Trophoblast cell (in vitro differentiated cells and primary cell): ENCODE measurements around the gene C1QTNF7.

ENCODE experiments used
- DNase-seq, 2 donors: peaks; one replicate each; pipeline ENCODE4 v3.0.0-alpha.2; 2016
- H2AFZ ChIP-seq: 2 replicates; pipeline ENCODE4 v1.6.1; 2013; ENCODE audit warnings: low read length, moderate library complexity, mild to moderate bottlenecking; ENCODE audit not compliant: insufficient read depth, poor library complexity
- H2AK5ac ChIP-seq: 2 replicates; pipeline ENCODE4 v1.6.1; 2013; ENCODE audit warnings: mild to moderate bottlenecking, low read length
- H2BK120ac ChIP-seq: 2 replicates; pipeline ENCODE4 v1.6.1; 2013; ENCODE audit warnings: low read length, mild to moderate bottlenecking, moderate library complexity; ENCODE audit not compliant: insufficient read depth, poor library complexity
- H2BK12ac ChIP-seq: 2 replicates; pipeline ENCODE4 v1.6.1; 2013; ENCODE audit warnings: mild to moderate bottlenecking, low read length, moderate library complexity
- H2BK5ac ChIP-seq: 2 replicates; pipeline ENCODE4 v1.6.1; 2013; ENCODE audit warnings: low read length, low read depth, moderate library complexity, mild to moderate bottlenecking; ENCODE audit not compliant: poor library complexity
- H3K14ac ChIP-seq: 2 replicates; pipeline ENCODE4 v1.6.1; 2013; ENCODE audit warnings: mild to moderate bottlenecking, low read length
- H3K18ac ChIP-seq: 2 replicates; pipeline ENCODE4 v1.6.1; 2013; ENCODE audit warnings: mild to moderate bottlenecking, low read length
- H3K23ac ChIP-seq: 2 replicates; pipeline ENCODE4 v1.6.1; 2013; ENCODE audit warnings: low read length
- H3K27ac ChIP-seq: 2 replicates; pipeline ENCODE4 v1.5.1; 2013; ENCODE audit warnings: low read depth, mild to moderate bottlenecking, inconsistent platforms, low read length, moderate library complexity
- H3K27me3 ChIP-seq: 2 replicates; pipeline ENCODE4 v1.6.1; 2013; ENCODE audit warnings: inconsistent platforms, mild to moderate bottlenecking, low read length, moderate library complexity; ENCODE audit not compliant: insufficient read depth
- H3K36me3 ChIP-seq, 2 experiments: 1 replicate in 1 of 2; 2 replicates in 1 of 2; pipeline ENCODE4 v1.6.1; 2013; ENCODE audit warnings: low read length in 2 of 2, mild to moderate bottlenecking in 2 of 2, moderate library complexity in 1 of 2; ENCODE audit not compliant: insufficient read depth in 2 of 2, control insufficient read depth in 1 of 2
- H3K4ac ChIP-seq: 2 replicates; pipeline ENCODE4 v1.6.1; 2013; ENCODE audit warnings: low read depth, mild to moderate bottlenecking, low read length, moderate library complexity
- H3K4me1 ChIP-seq, 2 experiments: 1 replicate in 1 of 2; 2 replicates in 1 of 2; pipeline ENCODE4 v1.6.1; 2013; ENCODE audit warnings: low read length in 2 of 2, mild to moderate bottlenecking in 2 of 2, moderate library complexity in 1 of 2; ENCODE audit not compliant: insufficient read depth in 2 of 2, control insufficient read depth in 1 of 2
- H3K4me2 ChIP-seq: 2 replicates; pipeline ENCODE4 v1.6.1; 2013; ENCODE audit warnings: inconsistent platforms, mild to moderate bottlenecking, low read length, moderate library complexity
- H3K4me3 ChIP-seq: 2 replicates; pipeline ENCODE4 v1.5.1; 2013; ENCODE audit warnings: mild to moderate bottlenecking, low read depth, low read length, inconsistent platforms
- H3K79me1 ChIP-seq: one replicate; pipeline ENCODE4 v1.6.1; 2013; ENCODE audit warnings: low read length
- H3K79me2 ChIP-seq: 2 replicates; pipeline ENCODE4 v1.6.1; 2013; ENCODE audit warnings: low read length, mild to moderate bottlenecking; ENCODE audit not compliant: control insufficient read depth, insufficient read depth, poor library complexity
- H3K9ac ChIP-seq: 2 replicates; pipeline ENCODE4 v1.6.1; 2013; ENCODE audit warnings: mild to moderate bottlenecking, low read length
- H3K9me3 ChIP-seq: 2 replicates; pipeline ENCODE4 v1.6.1; 2013; ENCODE audit warnings: low read depth, mild to moderate bottlenecking, control low read depth, inconsistent platforms, low read length; ENCODE audit not compliant: insufficient read depth
- H4K12ac ChIP-seq: 2 replicates; pipeline ENCODE4 v1.6.1; 2013; ENCODE audit warnings: low read depth, mild to moderate bottlenecking, low read length, moderate library complexity
- H4K8ac ChIP-seq: 2 replicates; pipeline ENCODE4 v1.6.1; 2013; ENCODE audit warnings: low read depth, mild to moderate bottlenecking, low read length, moderate library complexity
- H4K91ac ChIP-seq: one replicate; pipeline ENCODE4 v1.6.1; 2013; ENCODE audit warnings: low read depth, mild to moderate bottlenecking, low read length, moderate library complexity
- WGBS: extraction: QIAGEN DNeasy Blood & Tissue Kit; methylation state at CpG from one replicate; pipeline ENCODE4 v1.1.7; 2013; ENCODE audit warnings: missing lambda C conversion rate; ENCODE audit not compliant: insufficient read length, insufficient coverage; ENCODE audit errors: extremely low coverage; 5-methylcytosine and 5-hydroxymethylcytosine counted together

C1QTNF7 gene

GRCh38 chr4:15402974-15403373 lies 24.9 kb upstream of the C1QTNF7 start:
- no peak overlapping the region for H2BK120ac ChIP-seq
- no CpG with 5 or more reads among the region's 2 CpGs for WGBS
- no peaks in the 10 kb centered on the region for H3K36me3 ChIP-seq
- H2BK12ac ChIP-seq = no peak overlapping the region
- no peak overlapping the region for H2BK5ac ChIP-seq
- no peaks in the 10 kb centered on the region for H3K9me3 ChIP-seq
- H4K8ac ChIP-seq = no peak overlapping the region
- H3K14ac ChIP-seq = no peak overlapping the region
- H2AK5ac ChIP-seq = no peak overlapping the region
- H4K12ac ChIP-seq = no peak overlapping the region
- H3K4me2 ChIP-seq = no peak overlapping the region
- no peak overlapping the region for H3K9ac ChIP-seq
- H3K79me2 ChIP-seq = no peaks in the 10 kb centered on the region
- DNase-seq = no peak
- no peak overlapping the region for H2AFZ ChIP-seq
- peaks cover 8 to 12% of the 10 kb centered on the region in 2 experiments for H3K4me1 ChIP-seq
- H3K79me1 ChIP-seq = peaks cover 1% of the 10 kb centered on the region
- no peak overlapping the region for H3K4ac ChIP-seq
- H3K27ac ChIP-seq = no peak overlapping the region
- no peak overlapping the region for H4K91ac ChIP-seq
- H3K27me3 ChIP-seq = no peaks in the 10 kb centered on the region
- H3K4me3 ChIP-seq = no peak overlapping the region
- no peak overlapping the region for H3K18ac ChIP-seq
- H3K23ac ChIP-seq = no peak overlapping the region

- WGBS = no CpG with 5 or more reads among the region's 4 CpGs
- Histone ChIP-seq H3K4me3 (no peak overlapping the region), H3K4me1 (peaks cover 8 to 12% of the 10 kb centered on the region in 2 experiments)
Observed at GRCh38 chr4:15405018-15405417, 22.8 kb upstream of the C1QTNF7 start.

GRCh38 chr4:15410750-15411149 lies 17.1 kb upstream of the C1QTNF7 start:
- DNase-seq = no peak
- Histone ChIP-seq H3K4me1 (peaks cover 0 to 2% of the 10 kb centered on the region in 2 experiments), H3K4me3 (no peak overlapping the region), H4K8ac (no peak overlapping the region), H3K14ac (no peak overlapping the region), H3K27me3 (no peaks in the 10 kb centered on the region), H3K36me3 (no peaks in the 10 kb centered on the region), H3K23ac (no peak overlapping the region), H2BK5ac (no peak overlapping the region), H3K9me3 (no peaks in the 10 kb centered on the region), H3K79me2 (no peaks in the 10 kb centered on the region), H2AFZ (no peak overlapping the region), H4K12ac (no peak overlapping the region), H3K9ac (no peak overlapping the region), H3K18ac (no peak overlapping the region), H3K27ac (no peak overlapping the region), H3K79me1 (no peaks in the 10 kb centered on the region), H2BK120ac (no peak overlapping the region), H2BK12ac (no peak overlapping the region), H4K91ac (no peak overlapping the region), H3K4ac (no peak overlapping the region), H3K4me2 (no peak overlapping the region), H2AK5ac (no peak overlapping the region)
- WGBS = no CpG with 5 or more reads among the region's 6 CpGs

More at GRCh38 chr4:15405018-15405417, 22.8 kb upstream of the C1QTNF7 start:
- Histone ChIP-seq H4K91ac (no peak overlapping the region), H3K4ac (no peak overlapping the region), H3K23ac (no peak overlapping the region), H3K18ac (no peak overlapping the region), H4K8ac (no peak overlapping the region), H2AFZ (no peak overlapping the region), H2BK120ac (no peak overlapping the region), H4K12ac (no peak overlapping the region), H3K27me3 (no peaks in the 10 kb centered on the region), H3K79me2 (no peaks in the 10 kb centered on the region), H3K14ac (no peak overlapping the region), H3K27ac (no peak overlapping the region), H3K9ac (no peak overlapping the region), H3K79me1 (peaks cover 1% of the 10 kb centered on the region), H3K36me3 (no peaks in the 10 kb centered on the region), H2AK5ac (no peak overlapping the region), H2BK5ac (no peak overlapping the region), H3K9me3 (no peaks in the 10 kb centered on the region), H2BK12ac (no peak overlapping the region), H3K4me2 (no peak overlapping the region)
- no peak for DNase-seq

GRCh38 chr4:15412461-15412860 lies 15.4 kb upstream of the C1QTNF7 start:
- Histone ChIP-seq H2AK5ac (no peak overlapping the region), H4K91ac (no peak overlapping the region), H3K4ac (no peak overlapping the region)

More at GRCh38 chr4:15412461-15412860, 15.4 kb upstream of the C1QTNF7 start:
- H3K4me1 ChIP-seq = peaks cover 0 to 7% of the 10 kb centered on the region in 2 experiments
- no peak overlapping the region for H3K9ac ChIP-seq
- H4K8ac ChIP-seq = no peak overlapping the region
- no peak overlapping the region for H2BK120ac ChIP-seq
- no peak overlapping the region for H2BK5ac ChIP-seq
- H3K14ac ChIP-seq = no peak overlapping the region
- no peak overlapping the region for H2AFZ ChIP-seq
- no peak overlapping the region for H3K23ac ChIP-seq
- no CpG with 5 or more reads among the region's 5 CpGs for WGBS
- DNase-seq = no peak
- no peak overlapping the region for H3K4me2 ChIP-seq
- H3K79me2 ChIP-seq = no peaks in the 10 kb centered on the region
- H3K18ac ChIP-seq = no peak overlapping the region
- H3K79me1 ChIP-seq = no peaks in the 10 kb centered on the region
- H3K9me3 ChIP-seq = no peaks in the 10 kb centered on the region
- H4K12ac ChIP-seq = no peak overlapping the region
- no peak overlapping the region for H3K27ac ChIP-seq
- no peak overlapping the region for H3K4me3 ChIP-seq
- H3K27me3 ChIP-seq = no peaks in the 10 kb centered on the region
- no peaks in the 10 kb centered on the region for H3K36me3 ChIP-seq
- H2BK12ac ChIP-seq = no peak overlapping the region
